Central memory CD8-positive, alpha-beta T cell (primary cell): Measurements from ENCODE around the gene GHDC.

Experiments used
- ATAC-seq: fragments of 150-1000 bp; cut with Tn5 transposase; replicated peaks from 2 replicates; pipeline ENCODE4 v1.10.0; 2022; ENCODE audit warnings: mild to moderate bottlenecking, moderate FRiP score, moderate number of reproducible peaks; ENCODE audit not compliant: poor library complexity, severe bottlenecking; ENCODE audit errors: extremely low read depth
- DNase-seq, 2 donors: peaks; one replicate each; pipeline ENCODE4 v3.0.0; 2021; ENCODE audit warnings: low spot score in 2 of 2
- H3K27ac Mint-ChIP-seq: one replicate; pipeline ENCODE4 v1.8.0; 2022; ENCODE audit warnings: low read depth, mild to moderate bottlenecking, moderate library complexity, mixed read lengths
- H3K27me3 Mint-ChIP-seq: one replicate; pipeline ENCODE4 v1.8.0; 2022; ENCODE audit warnings: mixed read lengths
- H3K36me3 Mint-ChIP-seq: one replicate; pipeline ENCODE4 v1.8.0; 2022; ENCODE audit warnings: mild to moderate bottlenecking, moderate library complexity, mixed read lengths; ENCODE audit not compliant: insufficient read depth
- H3K4me1 Mint-ChIP-seq: one replicate; pipeline ENCODE4 v1.8.0; 2022; ENCODE audit warnings: mixed read lengths
- H3K4me3 Mint-ChIP-seq: one replicate; pipeline ENCODE4 v1.8.0; 2022; ENCODE audit warnings: mild to moderate bottlenecking, moderate library complexity, mixed read lengths
- H3K9me3 Mint-ChIP-seq: one replicate; pipeline ENCODE4 v1.8.0; 2022; ENCODE audit warnings: mixed read lengths

Gene GHDC

GRCh38 chr17:42174126-42174783 lies 20.0 kb downstream of the GHDC start:
- ATAC-seq (no peak), DNase-seq (no peak)
- Mint-ChIP-seq H3K27me3 (no peaks in the 10 kb centered on the region), H3K4me1 (peaks cover 10% of the 10 kb centered on the region), H3K4me3 (no peak overlapping the region), H3K9me3 (no peaks in the 10 kb centered on the region), H3K27ac (no peak overlapping the region), H3K36me3 (no peaks in the 10 kb centered on the region)

GRCh38 chr17:42171831-42172230 lies 22.5 kb downstream of the GHDC start:
- Mint-ChIP-seq H3K4me1 (no peaks in the 10 kb centered on the region), H3K9me3 (no peaks in the 10 kb centered on the region), H3K27ac (no peak overlapping the region), H3K27me3 (no peaks in the 10 kb centered on the region), H3K4me3 (no peak overlapping the region), H3K36me3 (no peaks in the 10 kb centered on the region)
- no peak for DNase-seq
- no peak for ATAC-seq

GRCh38 chr17:42169351-42169750 lies 24.9 kb downstream of the GHDC start:
- no peak overlapping the region for H3K4me3 Mint-ChIP-seq
- H3K27me3 Mint-ChIP-seq = no peaks in the 10 kb centered on the region
- no peaks in the 10 kb centered on the region for H3K36me3 Mint-ChIP-seq
- ATAC-seq = no peak
- DNase-seq = no peak
- H3K9me3 Mint-ChIP-seq = no peaks in the 10 kb centered on the region
- no peak overlapping the region for H3K27ac Mint-ChIP-seq
- no peaks in the 10 kb centered on the region for H3K4me1 Mint-ChIP-seq

- Mint-ChIP-seq H3K4me3 (no peak overlapping the region), H3K4me1 (no peaks in the 10 kb centered on the region), H3K27ac (peak overlapping the region; percentile 54), H3K9me3 (no peaks in the 10 kb centered on the region), H3K36me3 (no peaks in the 10 kb centered on the region), H3K27me3 (no peaks in the 10 kb centered on the region)
- ATAC-seq = no peak
- no peak for DNase-seq
Measured at GRCh38 chr17:42167807-42168206, 26.5 kb downstream of the GHDC start.

- DNase-seq (no peak), ATAC-seq (no peak)
- Mint-ChIP-seq H3K27me3 (no peaks in the 10 kb centered on the region), H3K4me3 (no peak overlapping the region), H3K4me1 (no peaks in the 10 kb centered on the region), H3K36me3 (no peaks in the 10 kb centered on the region), H3K27ac (no peak overlapping the region), H3K9me3 (no peaks in the 10 kb centered on the region)
Measured at GRCh38 chr17:42166196-42166763, 28.0 kb downstream of the GHDC start.

GRCh38 chr17:42165751-42166150 lies 28.5 kb downstream of the GHDC start:
- Mint-ChIP-seq H3K9me3 (no peaks in the 10 kb centered on the region), H3K4me1 (no peaks in the 10 kb centered on the region), H3K27me3 (no peaks in the 10 kb centered on the region), H3K27ac (no peak overlapping the region), H3K36me3 (no peaks in the 10 kb centered on the region), H3K4me3 (no peak overlapping the region)
- ATAC-seq (no peak), DNase-seq (no peak)

GRCh38 chr17:42163696-42164407 lies 30.4 kb downstream of the GHDC start:
- Mint-ChIP-seq H3K27me3 (no peaks in the 10 kb centered on the region), H3K4me1 (no peaks in the 10 kb centered on the region), H3K27ac (no peak overlapping the region), H3K4me3 (no peak overlapping the region), H3K36me3 (no peaks in the 10 kb centered on the region), H3K9me3 (no peaks in the 10 kb centered on the region)
- no peak for ATAC-seq
- DNase-seq = no peak

- ATAC-seq = no peak
- no peaks in the 10 kb centered on the region for H3K4me1 Mint-ChIP-seq
- no peaks in the 10 kb centered on the region for H3K36me3 Mint-ChIP-seq
- H3K9me3 Mint-ChIP-seq = no peaks in the 10 kb centered on the region
- no peak overlapping the region for H3K4me3 Mint-ChIP-seq
- no peaks in the 10 kb centered on the region for H3K27me3 Mint-ChIP-seq
- no peak for DNase-seq
- H3K27ac Mint-ChIP-seq = peak overlapping the region; percentile 6
Measured at GRCh38 chr17:42163113-42163512, 31.2 kb downstream of the GHDC start.

- Mint-ChIP-seq H3K9me3 (no peaks in the 10 kb centered on the region), H3K4me1 (no peaks in the 10 kb centered on the region), H3K27me3 (no peaks in the 10 kb centered on the region), H3K27ac (no peak overlapping the region), H3K36me3 (peaks cover 3% of the 10 kb centered on the region), H3K4me3 (no peak overlapping the region)
- ATAC-seq (no peak), DNase-seq (no peak)
Measured at GRCh38 chr17:42160531-42160910, 33.8 kb downstream of the GHDC start.

- Mint-ChIP-seq H3K9me3 (no peaks in the 10 kb centered on the region), H3K4me1 (peaks cover 2% of the 10 kb centered on the region), H3K27me3 (no peaks in the 10 kb centered on the region), H3K27ac (no peak overlapping the region), H3K36me3 (peaks cover 6% of the 10 kb centered on the region), H3K4me3 (no peak overlapping the region)
- ATAC-seq = no peak
- no peak for DNase-seq
Measured at GRCh38 chr17:42159796-42160530, 34.3 kb downstream of the GHDC start.

GRCh38 chr17:42155614-42156045 lies 38.7 kb downstream of the GHDC start:
- no peak for DNase-seq

GRCh38 chr17:42153919-42154742 lies 40.2 kb downstream of the GHDC start:
- Mint-ChIP-seq H3K4me3 (peak overlapping the region; percentile 96), H3K27ac (peak overlapping the region; percentile 97), H3K9me3 (no peaks in the 10 kb centered on the region), H3K4me1 (peaks cover 34% of the 10 kb centered on the region), H3K36me3 (peaks cover 25% of the 10 kb centered on the region), H3K27me3 (no peaks in the 10 kb centered on the region)
- no peak for ATAC-seq
- no peak for DNase-seq

More at GRCh38 chr17:42155614-42156045, 38.7 kb downstream of the GHDC start:
- H3K4me3 Mint-ChIP-seq = peak overlapping the region; percentile 96
- H3K36me3 Mint-ChIP-seq = peaks cover 22% of the 10 kb centered on the region
- H3K27ac Mint-ChIP-seq = no peak overlapping the region
- no peaks in the 10 kb centered on the region for H3K9me3 Mint-ChIP-seq
- H3K27me3 Mint-ChIP-seq = no peaks in the 10 kb centered on the region
- no peak for ATAC-seq
- peaks cover 34% of the 10 kb centered on the region for H3K4me1 Mint-ChIP-seq
